Hematopoietic multipotent progenitor cell treated with erythropoietin and hydrocortisone succinate and interleukin-3 and kit ligand, for 6 days (in vitro differentiated cells): ENCODE results near the gene FAM227A.

Experiments
- DNase-seq: peaks from one replicate; pipeline ENCODE4 v3.0.0-alpha.2; 2015

The FAM227A gene

GRCh38 chr22:38531251-38531938 lies 124.8 kb downstream of the FAM227A start:
- DNase-seq: peak; percentile 48
